Calu3 (cell line): ENCODE measurements around the gene EPHB4. TPM values are rescaled to one million over a fixed set of nuclear protein-coding genes. Genes with fewer than 3 reads are reported as not detected.

Source experiments
- BruUV-seq: library from RNA; stranded (reverse); fragments of 400-500 nt; replicated peaks from 2 replicates; lab custom pipeline; 2021; lab: Mats Ljungman, UMichigan
- CTCF ChIA-PET: fragments of 300-600 bp; sonication (Branson Sonifier 250); formaldehyde crosslinking; loops from one replicate; lab custom pipeline; 2022; ENCODE audit warnings: antibody characterized with exemption; lab: Charles Lee
- DNase-seq: peaks from one replicate; pipeline ENCODE4 v3.0.0; 2022
- H3K27ac Mint-ChIP-seq: one replicate; pipeline ENCODE4 v1.8.0; 2022; ENCODE audit warnings: mixed read lengths; ENCODE audit not compliant: unreplicated experiment
- H3K27me3 Mint-ChIP-seq: one replicate; pipeline ENCODE4 v1.8.0; 2022; ENCODE audit warnings: mixed read lengths; ENCODE audit not compliant: unreplicated experiment
- H3K36me3 Mint-ChIP-seq: one replicate; pipeline ENCODE4 v1.8.0; 2022; ENCODE audit warnings: mild to moderate bottlenecking, moderate library complexity, mixed read lengths; ENCODE audit not compliant: insufficient read depth, unreplicated experiment
- H3K4me1 Mint-ChIP-seq: one replicate; pipeline ENCODE4 v1.8.0; 2022; ENCODE audit warnings: mild to moderate bottlenecking, low read depth, mixed read lengths; ENCODE audit not compliant: unreplicated experiment
- H3K4me3 Mint-ChIP-seq: one replicate; pipeline ENCODE4 v1.8.0; 2022; ENCODE audit warnings: mild to moderate bottlenecking, low read depth, moderate library complexity, mixed read lengths; ENCODE audit not compliant: unreplicated experiment
- H3K9me3 Mint-ChIP-seq: one replicate; pipeline ENCODE4 v1.8.0; 2022; ENCODE audit warnings: low read depth, mixed read lengths; ENCODE audit not compliant: unreplicated experiment
- CTCF ChIP-seq: fragments of 200-600 bp; IDR thresholded peaks from one replicate; pipeline ENCODE4 v1.8.0; 2022; ENCODE audit warnings: antibody characterized with exemption; ENCODE audit not compliant: unreplicated experiment
- intact Hi-C: fragments of 100-400 bp; cut with micrococcal nuclease; formaldehyde crosslinking; loops from one replicate; pipeline ENCODE4 v1.10.0; 2022; ENCODE audit not compliant: unreplicated experiment
- microRNA-seq: library from miRNA; unstranded; fragments of <30 nt; microRNA quantifications from one replicate; pipeline ENCODE4 v1.2.0, GENCODE V29; 2022
- total RNA-seq: library from RNA; stranded (reverse); gene quantifications from 2 replicates; pipeline ENCODE4 v1.2.3, GENCODE V29; 2022

Gene EPHB4
- total RNA-seq, 1 experiment from 2014 or later, result 63.7 TPM

GRCh38 chr7:100753750-100754149 lies 73.6 kb downstream of the EPHB4 start:
- Mint-ChIP-seq H3K27ac (no peak overlapping the region), H3K4me1 (no peaks in the 10 kb centered on the region), H3K4me3 (no peak overlapping the region), H3K36me3 (no peaks in the 10 kb centered on the region), H3K27me3 (peaks cover 38% of the 10 kb centered on the region), H3K9me3 (no peaks in the 10 kb centered on the region)
- intact Hi-C loops, result no loop called here
- CTCF ChIA-PET, result interaction anchor here (0.7 kb wide), 1 partner anchor 96 kb away, joined by 6 read pairs; no protein-coding TSS in a partner anchor
- TF ChIP-seq CTCF, result no peak
- BruUV-seq, result no TSS peak
- no peak for DNase-seq

GRCh38 chr7:100752994-100753393 lies 74.3 kb downstream of the EPHB4 start:
- H3K9me3 Mint-ChIP-seq, result no peaks in the 10 kb centered on the region
- H3K4me1 Mint-ChIP-seq, result no peaks in the 10 kb centered on the region
- no peak overlapping the region for H3K4me3 Mint-ChIP-seq
- no peak overlapping the region for H3K27ac Mint-ChIP-seq
- no TSS peak for BruUV-seq
- CTCF ChIA-PET, result interaction anchor here (0.7 kb wide), 1 partner anchor 95 kb away, joined by 6 read pairs; no protein-coding TSS in a partner anchor
- H3K36me3 Mint-ChIP-seq, result no peaks in the 10 kb centered on the region
- no peak for DNase-seq
- no peak for TF ChIP-seq CTCF
- H3K27me3 Mint-ChIP-seq, result peaks cover 46% of the 10 kb centered on the region
- intact Hi-C loops, result no loop called here

Small RNA genes within 50 kb of the gene (microRNA-seq; reads per million reads assigned to microRNA genes)
- not detected for gene MIR6875

Other genes with a start within 250 kb of the EPHB4 start
- gene LRCH4, start 241.4 kb downstream of the EPHB4 start, total RNA-seq, result 29.0 and 34.6 TPM in 2 replicates
- 0.29 and 0.66 TPM in 2 replicates for gene FBXO24, start 241.2 kb downstream of the EPHB4 start, total RNA-seq
- 4.4 and 6.1 TPM in 2 replicates for gene PCOLCE, start 225.2 kb downstream of the EPHB4 start, total RNA-seq
- 11.7 and 14.6 TPM in 2 replicates for gene MOSPD3, start 215.0 kb downstream of the EPHB4 start, total RNA-seq
- gene TFR2, start 186.0 kb downstream of the EPHB4 start, total RNA-seq, result 0.90 and 1.5 TPM in 2 replicates
- not detected in 2 replicates for gene ACTL6B, start 171.1 kb downstream of the EPHB4 start, total RNA-seq
- gene GNB2, start 153.8 kb downstream of the EPHB4 start, total RNA-seq, result 129 and 134 TPM in 2 replicates
- gene GIGYF1, start 133.3 kb downstream of the EPHB4 start, total RNA-seq, result 29.5 and 30.8 TPM in 2 replicates
- 28.2 and 31.9 TPM in 2 replicates for gene POP7, start 121.4 kb downstream of the EPHB4 start, total RNA-seq
- gene EPO, start 107.1 kb downstream of the EPHB4 start, total RNA-seq, result not detected in 2 replicates
- gene ZAN, start 93.9 kb downstream of the EPHB4 start, total RNA-seq, result not detected in 2 replicates
- gene SLC12A9, start 25.2 kb upstream of the EPHB4 start, total RNA-seq, result 29.9 and 36.6 TPM in 2 replicates
- gene TRIP6, start 39.9 kb upstream of the EPHB4 start, total RNA-seq, result 50.0 and 63.5 TPM in 2 replicates
- gene SRRT, start 47.6 kb upstream of the EPHB4 start, total RNA-seq, result 151 and 157 TPM in 2 replicates
- 3.3 and 4.2 TPM in 2 replicates for gene UFSP1, start 62.2 kb upstream of the EPHB4 start, total RNA-seq
- gene ACHE, start 68.4 kb upstream of the EPHB4 start, total RNA-seq, result 3.2 and 11.3 TPM in 2 replicates
- 6.3 and 12.7 TPM in 2 replicates for gene MUC3A, start 122.0 kb upstream of the EPHB4 start, total RNA-seq
- gene MUC12, start 142.0 kb upstream of the EPHB4 start, total RNA-seq, result 0.59 and 1.3 TPM in 2 replicates
- gene MUC17, start 192.6 kb upstream of the EPHB4 start, total RNA-seq, result not detected in 2 replicates